Ovary (tissue), 3 donors: ENCODE measurements around the gene IL6R.

ENCODE experiments used
- EP300 ChIP-seq: sonication (generic); formaldehyde crosslinking; IDR thresholded peaks from one replicate; pipeline ENCODE4 v1.6.1; 2017; ENCODE audit warnings: antibody characterized with exemption
- POLR2A ChIP-seq: fragments of 450-650 bp; IDR thresholded peaks from one replicate; pipeline ENCODE4 v1.6.1; 2017; ENCODE audit warnings: antibody characterized with exemption, mild to moderate bottlenecking, moderate library complexity
- TF ChIP-seq, protein P1 (sequence below), 3 donors: fragments of 450-650 bp in 2 of 3; fragments of 200-600 bp in 1 of 3; IDR thresholded peaks; one replicate each; pipeline versions ENCODE4 v1.5.1 to v1.8.0; 2016 to 2022; ENCODE audit warnings: antibody characterized with exemption in 3 of 3, mild to moderate bottlenecking in 1 of 3
- donor health status: DM: no; HTN: no; CAD: no.

DNA sequence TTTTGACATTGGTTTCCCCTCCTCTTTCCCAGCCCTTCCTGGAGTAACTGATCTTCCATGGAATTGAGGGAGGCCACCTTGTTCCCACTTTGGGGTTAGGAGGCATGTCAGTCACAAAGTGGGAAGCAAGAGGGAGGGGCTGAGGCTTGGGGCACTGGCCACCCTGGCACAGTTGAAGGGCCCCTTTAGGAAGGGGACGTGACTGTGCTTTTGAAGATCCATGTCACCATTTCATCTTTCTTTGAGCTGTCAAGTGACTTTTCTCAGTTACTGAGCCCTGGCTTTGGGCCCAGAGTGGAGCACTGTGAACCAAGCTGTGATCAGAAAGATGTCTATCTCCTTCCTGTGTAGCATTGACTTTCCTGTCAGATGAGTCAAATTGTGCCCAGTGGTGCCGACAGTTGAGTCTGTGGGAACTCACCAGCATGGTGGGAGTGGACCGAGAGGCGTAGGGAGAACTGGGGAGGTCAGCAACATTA, 58.4 kb downstream of the IL6R start:
- no peak for TF ChIP-seq POLR2A
- TF ChIP-seq, protein P1, sequence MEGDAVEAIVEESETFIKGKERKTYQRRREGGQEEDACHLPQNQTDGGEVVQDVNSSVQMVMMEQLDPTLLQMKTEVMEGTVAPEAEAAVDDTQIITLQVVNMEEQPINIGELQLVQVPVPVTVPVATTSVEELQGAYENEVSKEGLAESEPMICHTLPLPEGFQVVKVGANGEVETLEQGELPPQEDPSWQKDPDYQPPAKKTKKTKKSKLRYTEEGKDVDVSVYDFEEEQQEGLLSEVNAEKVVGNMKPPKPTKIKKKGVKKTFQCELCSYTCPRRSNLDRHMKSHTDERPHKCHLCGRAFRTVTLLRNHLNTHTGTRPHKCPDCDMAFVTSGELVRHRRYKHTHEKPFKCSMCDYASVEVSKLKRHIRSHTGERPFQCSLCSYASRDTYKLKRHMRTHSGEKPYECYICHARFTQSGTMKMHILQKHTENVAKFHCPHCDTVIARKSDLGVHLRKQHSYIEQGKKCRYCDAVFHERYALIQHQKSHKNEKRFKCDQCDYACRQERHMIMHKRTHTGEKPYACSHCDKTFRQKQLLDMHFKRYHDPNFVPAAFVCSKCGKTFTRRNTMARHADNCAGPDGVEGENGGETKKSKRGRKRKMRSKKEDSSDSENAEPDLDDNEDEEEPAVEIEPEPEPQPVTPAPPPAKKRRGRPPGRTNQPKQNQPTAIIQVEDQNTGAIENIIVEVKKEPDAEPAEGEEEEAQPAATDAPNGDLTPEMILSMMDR (IDR thresholded peaks at IDR 0.05) = no peak
- no peak for TF ChIP-seq EP300
